ENCODE measurements around the gene AGPAT2. TPM values are rescaled to one million over a fixed set of nuclear protein-coding genes. Genes with fewer than 3 reads are reported as not detected.

Gene AGPAT2
- total RNA-seq, 1 experiment from 2014 or later = 77.9 TPM

GRCh38 chr9:136695435-136695895, 8.2 kb upstream of the AGPAT2 start:
- DNase-seq (ENCODE audit: low read depth, low spot score) = no peak
- no peak overlapping the region for H3K4me3 ChIP-seq (ENCODE audit: low read depth in 2 of 2, low read length in 2 of 2)
- no peaks in the 10 kb centered on the region for H3K36me3 ChIP-seq (ENCODE audit: control insufficient read depth, insufficient read depth, low read length)
- in situ Hi-C loops (cut with HindIII; ENCODE audit: low pct_unique_long_range_greater_than_20kb, low sequenced_read_pairs) (no loop called here), intact Hi-C loops (cut with micrococcal nuclease; ENCODE audit: unreplicated experiment) (no loop called here)
- ChIA-PET POLR2A (no interaction called here), CTCF (interaction anchor here (0.7 kb wide), 1 partner anchor 68 kb away, joined by 4 read pairs; no protein-coding TSS in a partner anchor)
- peaks cover 44% of the 10 kb centered on the region for H3K4me1 ChIP-seq (ENCODE audit: control insufficient read depth, insufficient read depth, low read length)
- BruUV-seq (replicated peaks) = no TSS peak
- H3K9me3 ChIP-seq (ENCODE audit: control insufficient read depth, insufficient read depth, low read depth, low read length) = no peaks in the 10 kb centered on the region
- ATAC-seq = peak; percentile 29; the same call in 1 of the 2 replicates
- no peaks in the 10 kb centered on the region for H3K27me3 ChIP-seq (ENCODE audit: control insufficient read depth, insufficient read depth, low read length)
- H3K27ac ChIP-seq (ENCODE audit: low read length) = no peak overlapping the region
- TF ChIP-seq CTCF (IDR thresholded peaks at IDR 0.05) (no peak), POLR2AphosphoS5 (IDR thresholded peaks at IDR 0.05; ENCODE audit: low read depth, low read length) (peak; percentile 53)

- no peak overlapping the region; a peak in 1 of 4 replicates for H3K4me3 ChIP-seq (ENCODE audit: low read depth in 2 of 2, low read length in 2 of 2)
- CTCF ChIA-PET = interaction anchor here (0.6 to 1.0 kb wide), 3 partner anchors 27 to 68 kb away, joined by 3 to 4 read pairs (median 3); no protein-coding TSS in a partner anchor
- no peak overlapping the region for H3K27ac ChIP-seq (ENCODE audit: low read length)
- POLR2A ChIA-PET = no interaction called here
- H3K9me3 ChIP-seq (ENCODE audit: control insufficient read depth, insufficient read depth, low read depth, low read length) = no peaks in the 10 kb centered on the region
- peaks cover 44% of the 10 kb centered on the region for H3K4me1 ChIP-seq (ENCODE audit: control insufficient read depth, insufficient read depth, low read length)
- intact Hi-C loops (cut with micrococcal nuclease; ENCODE audit: unreplicated experiment) = no loop called here
- BruUV-seq (replicated peaks) = no TSS peak
- TF ChIP-seq POLR2AphosphoS5 (IDR thresholded peaks at IDR 0.05; ENCODE audit: low read depth, low read length) = no peak
- no peak for TF ChIP-seq REST (IDR thresholded peaks at IDR 0.05; ENCODE audit: insufficient read depth in 1 of 2, low read depth in 2 of 2, low read length in 1 of 2)
- no peak for TF ChIP-seq CTCF (IDR thresholded peaks at IDR 0.05)
- TF ChIP-seq TCF7L2 (IDR thresholded peaks at IDR 0.05; ENCODE audit: low read depth, low read length) = no peak
- no peak for TF ChIP-seq SIN3A (IDR thresholded peaks at IDR 0.05; ENCODE audit: borderline replicate concordance, insufficient read depth, low read depth, low read length)
- H3K36me3 ChIP-seq (ENCODE audit: control insufficient read depth, insufficient read depth, low read length) = no peaks in the 10 kb centered on the region
- H3K27me3 ChIP-seq (ENCODE audit: control insufficient read depth, insufficient read depth, low read length) = no peaks in the 10 kb centered on the region
- no peak for DNase-seq (ENCODE audit: low read depth, low spot score)
- in situ Hi-C loops (cut with HindIII; ENCODE audit: low pct_unique_long_range_greater_than_20kb, low sequenced_read_pairs) = no loop called here
- no peak for ATAC-seq
Measured at GRCh38 chr9:136694872-136695247, 7.6 kb upstream of the AGPAT2 start.
